ENCODE data around the gene AFAP1L1. TPM values are rescaled to one million over a fixed set of nuclear protein-coding genes. Genes with fewer than 3 reads are reported as not detected.

AFAP1L1 gene
- total and polyA plus RNA-seq, 2 of the 13 experiments (the other 11 are each of a cell fraction or from before 2014, with no cell fraction given): 0.38 to 1.0 TPM

DNA sequence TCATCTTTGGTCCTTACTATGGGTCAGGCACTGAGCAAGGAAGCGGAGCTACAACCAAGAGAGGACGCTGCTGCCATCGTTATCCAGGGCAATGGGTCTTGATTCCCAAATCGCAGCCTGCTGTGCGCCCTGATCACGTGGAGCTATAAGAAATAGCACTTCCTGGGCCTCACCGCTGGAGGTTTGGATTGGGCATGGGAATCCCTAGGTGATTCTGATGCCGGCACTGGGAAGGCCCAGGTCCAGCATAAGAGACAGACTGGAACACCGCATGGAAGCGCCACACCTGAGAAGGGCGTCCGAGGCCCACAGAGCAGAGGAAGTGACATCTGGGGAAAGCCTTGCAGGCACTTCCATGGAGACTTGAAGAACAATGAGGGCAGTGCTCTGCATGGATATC, 104.4 kb downstream of the AFAP1L1 start (continued):
- TF ChIP-seq ZC3H4 (CRISPR knock-in tag; IDR thresholded peaks at IDR 0.05; ENCODE audit: borderline replicate concordance): no peak
- no peak for TF ChIP-seq CSRNP2 (CRISPR knock-in tag; conservative IDR thresholded peaks at IDR 0.05; ENCODE audit: low read depth)
- no peak for TF ChIP-seq ZBTB3 (CRISPR knock-in tag; IDR thresholded peaks at IDR 0.05; ENCODE audit: borderline replicate concordance, low read depth)

- no peaks in the 10 kb centered on the region for H3K79me2 ChIP-seq (ENCODE audit: insufficient read depth, low read length)
- H3K36me3 ChIP-seq (replicated peaks in 1 of 2; ENCODE audit: control insufficient read depth in 1 of 2, insufficient read depth in 2 of 2, low read length in 2 of 2): no peaks in the 10 kb centered on the region
- in situ Hi-C loops (cut with HindIII; ENCODE audit: extremely low pct_ligation_motif_present, low pct_unique_long_range_greater_than_20kb) (no loop called here), intact Hi-C loops (cut with micrococcal nuclease; ENCODE audit: unreplicated experiment) (no loop called here)
- peaks cover 0 to 3% of the 10 kb centered on the region in 2 experiments; a peak in 1 of 5 replicates for H3K27me3 ChIP-seq (ENCODE audit: control insufficient read depth in 1 of 2, insufficient read depth in 2 of 2, low read length in 2 of 2)
- no peak overlapping the region for H3K4me3 ChIP-seq (replicated peaks in 1 of 3; ENCODE audit: insufficient read depth in 1 of 3, low read depth in 2 of 3, low read length in 3 of 3)
- TF ChIP-seq TEAD2 (CRISPR knock-in tag; IDR thresholded peaks at IDR 0.05) (no peak), HNRNPH1 (optimal IDR thresholded peaks at IDR 0.05; ENCODE audit: low read depth, low read length) (no peak), ZNF691 (CRISPR knock-in tag; IDR thresholded peaks at IDR 0.05; ENCODE audit: borderline replicate concordance, low read depth) (no peak), SP4 (CRISPR knock-in tag; IDR thresholded peaks at IDR 0.05) (no peak), CCAR2 (optimal IDR thresholded peaks at IDR 0.05; ENCODE audit: low read depth, low read length) (no peak), RFX5 (IDR thresholded peaks at IDR 0.05; ENCODE audit: low read depth, low read length) (no peak), ZNF75D (CRISPR knock-in tag; IDR thresholded peaks at IDR 0.05; ENCODE audit: borderline replicate concordance) (no peak), ZNF335 (CRISPR knock-in tag; IDR thresholded peaks at IDR 0.05) (no peak), ZMYM3 (CRISPR knock-in tag; IDR thresholded peaks at IDR 0.05) (peak; percentile 51; the same call in 1 of the 2 replicates)
- BruUV-seq (replicated peaks): no TSS peak
- H2AFZ ChIP-seq (ENCODE audit: low read length): no peak overlapping the region
- H4K20me1 ChIP-seq (ENCODE audit: insufficient read depth, low read length): no peaks in the 10 kb centered on the region
- ATAC-seq: no peak
- ChIA-PET POLR2A (no interaction called here), CTCF (ENCODE audit: low intra/inter-chr PET ratio, low total read pairs) (no interaction called here)
- no peak overlapping the region for H3K27ac ChIP-seq (ENCODE audit: extremely low read length, insufficient read depth, low read length)
- FAIRE-seq: no peak
- peaks cover 38% of the 10 kb centered on the region for H3K4me1 ChIP-seq (ENCODE audit: insufficient read depth, low read length)
- H3K9ac ChIP-seq (ENCODE audit: insufficient read depth, low read depth, low read length): no peak overlapping the region
- no peak overlapping the region for H3K4me2 ChIP-seq (ENCODE audit: low read depth, low read length)
- no peaks in the 10 kb centered on the region for H3K9me3 ChIP-seq (ENCODE audit: low read length)
- DNase-seq (ENCODE audit: low spot score): no peak
- 66% methylated on average over 3 of the region's 7 CpGs for WGBS (ENCODE audit: low lambda C conversion rate)
These were observed 105.2 kb downstream of the AFAP1L1 start for GRCh38 chr5:149376711-149377447.

All from HepG2 (cell line).